Endothelial cell of umbilical vein (primary cell): ENCODE results near the gene NFS1. TPM values are rescaled to one million over a fixed set of nuclear protein-coding genes. Genes with fewer than 3 reads are reported as not detected.
A peak's percentile ranks its signal among the peaks of the same experiment; 100 is the strongest.

ENCODE experiments used
- BruUV-seq: library from RNA; stranded (reverse); fragments of 400-500 nt; replicated peaks from 2 replicates; lab custom pipeline; 2021; lab: Mats Ljungman, UMichigan
- CTCF ChIA-PET: fragments of 300-600, 350-600 bp; sonication (Branson Sonifier 250); formaldehyde crosslinking; loops from one replicate; lab custom pipeline; 2021; ENCODE audit warnings: antibody characterized with exemption, inconsistent platforms; lab: Charles Lee
- POLR2A ChIA-PET: fragments of 300-600, 350-600 bp; sonication (Branson Sonifier 250); formaldehyde crosslinking; loops from one replicate; lab custom pipeline; 2021; ENCODE audit warnings: antibody characterized with exemption, inconsistent platforms; lab: Charles Lee
- DNase-seq: peaks from one replicate; pipeline ENCODE4 v3.0.0-alpha.2; 2011; ENCODE audit warnings: low read depth, low spot score
- FAIRE-seq: peaks from 2 replicates; lab custom pipeline; 2011; peaks lifted over from hg19 to GRCh38; lab: Jason Lieb, UNC
- H2AFZ ChIP-seq: 2 replicates; pipeline ENCODE4 v1.6.0; 2012; ENCODE audit warnings: low read depth, low read length, control low read depth, inconsistent platforms
- H3K27ac ChIP-seq: 2 replicates; pipeline ENCODE4 v1.5.1; 2011; ENCODE audit warnings: low read depth, mild to moderate bottlenecking, control low read depth, low read length, moderate library complexity; ENCODE audit not compliant: insufficient read depth
- H3K27me3 ChIP-seq, 2 experiments: 2 replicates each; pipeline versions ENCODE4 v1.6.0 to v1.6.1; 2011; ENCODE audit warnings: low read length in 2 of 2, mixed read lengths in 1 of 2; ENCODE audit not compliant: control insufficient read depth in 2 of 2, insufficient read depth in 2 of 2
- H3K36me3 ChIP-seq, 2 experiments: 2 replicates in 1 of 2; 3 replicates in 1 of 2; pipeline ENCODE4 v1.5.1; 2011; ENCODE audit warnings: low read length in 2 of 2, mild to moderate bottlenecking in 1 of 2, moderate library complexity in 1 of 2; ENCODE audit not compliant: control insufficient read depth in 2 of 2, insufficient read depth in 2 of 2; ENCODE audit errors: extremely low read depth in 1 of 2
- H3K4me1 ChIP-seq: 3 replicates; pipeline ENCODE4 v1.5.1; 2011; ENCODE audit warnings: mild to moderate bottlenecking, low read length; ENCODE audit not compliant: control insufficient read depth, insufficient read depth; ENCODE audit errors: extremely low read depth
- H3K4me2 ChIP-seq: 2 replicates; pipeline ENCODE4 v1.6.1; 2011; ENCODE audit warnings: low read length, control low read depth, mixed read lengths; ENCODE audit not compliant: insufficient read depth
- H3K4me3 ChIP-seq, 3 experiments: fragments of 200-600 bp in 1 of 3; sonication (generic), shearing (Covaris generic) in 1 of 3; replicated peaks in 1 of 3; 2 replicates each; pipeline ENCODE4 v1.5.1; 2011 to 2016; ENCODE audit warnings: control low read depth in 3 of 3, low read length in 3 of 3, mild to moderate bottlenecking in 2 of 3, inconsistent platforms in 1 of 3, low read depth in 1 of 3, moderate library complexity in 1 of 3; ENCODE audit not compliant: insufficient read depth in 1 of 3
- H3K79me2 ChIP-seq: 2 replicates; pipeline ENCODE4 v1.6.0; 2012; ENCODE audit warnings: low read length, inconsistent platforms; ENCODE audit not compliant: control insufficient read depth, insufficient read depth
- H3K9ac ChIP-seq: replicated peaks from 2 replicates; pipeline ENCODE3; 2011; ENCODE audit warnings: low read length, control low read depth; ENCODE audit not compliant: insufficient read depth; ENCODE audit errors: extremely low read depth
- H3K9me1 ChIP-seq: replicated peaks from 3 replicates; pipeline ENCODE4 v1.6.0; 2011; ENCODE audit warnings: mild to moderate bottlenecking, low read length; ENCODE audit not compliant: control insufficient read depth, insufficient read depth; ENCODE audit errors: extremely low read depth
- H3K9me3 ChIP-seq: replicated peaks from 2 replicates; pipeline ENCODE4 v1.5.1; 2012; ENCODE audit warnings: low read length, inconsistent platforms; ENCODE audit not compliant: control insufficient read depth, insufficient read depth
- H4K20me1 ChIP-seq: replicated peaks from 2 replicates; pipeline ENCODE3; 2011; ENCODE audit warnings: mild to moderate bottlenecking, low read length; ENCODE audit not compliant: control insufficient read depth, insufficient read depth; ENCODE audit errors: extremely low read depth
- CTCF ChIP-seq, 2 donors: IDR thresholded peaks; 1 replicate in 1 of 2; 2 replicates in 1 of 2; pipeline ENCODE4 v1.5.1; 2011; ENCODE audit warnings: low read length in 2 of 2, mild to moderate bottlenecking in 2 of 2, moderate library complexity in 2 of 2, control low read depth in 1 of 2, inconsistent platforms in 1 of 2, low read depth in 1 of 2; ENCODE audit not compliant: insufficient read depth in 1 of 2; ENCODE audit errors: extremely low read depth in 1 of 2
- EZH2 ChIP-seq: IDR thresholded peaks from 2 replicates; pipeline ENCODE4 v1.6.1; 2012; ENCODE audit warnings: borderline replicate concordance, low read depth, mild to moderate bottlenecking, moderate library complexity, low read length, inconsistent platforms; ENCODE audit not compliant: severe bottlenecking
- FOS ChIP-seq: IDR thresholded peaks from 2 replicates; pipeline ENCODE4 v1.6.1; 2011; ENCODE audit warnings: mild to moderate bottlenecking, low read length, moderate library complexity, borderline replicate concordance; ENCODE audit not compliant: insufficient read depth
- GATA2 ChIP-seq: IDR thresholded peaks from 2 replicates; pipeline ENCODE4 v1.7.0; 2011; ENCODE audit warnings: low read depth, mild to moderate bottlenecking, moderate library complexity, mixed read lengths, low read length; ENCODE audit not compliant: insufficient read length, insufficient read depth
- JUN ChIP-seq: IDR thresholded peaks from 2 replicates; pipeline ENCODE4 v1.6.1; 2011; ENCODE audit warnings: borderline replicate concordance, low read depth; ENCODE audit not compliant: insufficient read length, insufficient read depth
- MYC ChIP-seq: IDR thresholded peaks from one replicate; pipeline ENCODE4 v1.6.1; 2011; ENCODE audit warnings: mild to moderate bottlenecking, low read depth, low read length
- POLR2A ChIP-seq: IDR thresholded peaks from 2 replicates; pipeline ENCODE4 v1.6.1; 2012; ENCODE audit warnings: low read depth, mild to moderate bottlenecking, control low read depth, low read length
- POLR2AphosphoS5 ChIP-seq: IDR thresholded peaks from 2 replicates; pipeline ENCODE4 v1.6.1; 2012; ENCODE audit warnings: low read depth, mild to moderate bottlenecking, control low read depth, low read length, moderate library complexity; ENCODE audit not compliant: insufficient read depth
- dilution Hi-C: fragments of 300-500 bp; cut with MboI; formaldehyde crosslinking; loops from one replicate; pipeline ENCODE4 v1.15.0; 2019; ENCODE audit warnings: low sequenced_read_pairs; ENCODE audit not compliant: extremely low pct_ligation_motif_present
- intact Hi-C: fragments of 100-400 bp; cut with micrococcal nuclease; formaldehyde crosslinking; loops from one replicate; pipeline ENCODE4 v1.10.0; 2022
- polyA plus RNA-seq, 4 experiments: library from polyadenylated mRNA; depleted of rRNA in 3 of 4; stranded (reverse) in 3 of 4; unstranded in 1 of 4; fragments of >200 nt; gene quantifications; 2 replicates each; pipeline versions ENCODE4 v1.2.1 to v1.2.3, GENCODE V29; 2011 to 2012; ENCODE audit warnings: missing spikeins in 1 of 4
- total RNA-seq: library from RNA; stranded (reverse); gene quantifications from 2 replicates; pipeline ENCODE4 v1.2.3, GENCODE V29; 2021
- TF ChIP-seq, protein P1 (sequence below): IDR thresholded peaks from 2 replicates; pipeline ENCODE4 v1.6.1; 2011; ENCODE audit not compliant: insufficient read depth, insufficient read length

The NFS1 gene
- total and polyA plus RNA-seq, 2 donors (not counting 3 experiments of a cell fraction or from before 2014, with no cell fraction given), result 25.1 to 28.4 TPM

GRCh38 chr20:35743693-35744491, 44.7 kb upstream of the NFS1 start:
- peaks cover 13% of the 10 kb centered on the region for H4K20me1 ChIP-seq
- peak overlapping the region; percentile 63 for H2AFZ ChIP-seq
- DNase-seq (peak; percentile 49), FAIRE-seq (peak; percentile 83)
- H3K27ac ChIP-seq, result peak overlapping the region; percentile 97
- peak overlapping the region; percentile 83 for H3K4me2 ChIP-seq
- no peaks in the 10 kb centered on the region for H3K9me1 ChIP-seq
- H3K79me2 ChIP-seq, result peaks cover 31% of the 10 kb centered on the region
- TF ChIP-seq POLR2A, result no peak
- TF ChIP-seq FOS, result no peak
- no peak for TF ChIP-seq GATA2
- TF ChIP-seq CTCF (IDR thresholded peaks at IDR 0.05; ENCODE audit: extremely low read depth in 1 of 2, insufficient read depth in 1 of 2, low read depth in 1 of 2, low read length in 2 of 2), result no peak
- TF ChIP-seq, protein P1, sequence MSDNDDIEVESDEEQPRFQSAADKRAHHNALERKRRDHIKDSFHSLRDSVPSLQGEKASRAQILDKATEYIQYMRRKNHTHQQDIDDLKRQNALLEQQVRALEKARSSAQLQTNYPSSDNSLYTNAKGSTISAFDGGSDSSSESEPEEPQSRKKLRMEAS, result no peak
- TF ChIP-seq POLR2AphosphoS5, result no peak
- no peak for TF ChIP-seq MYC
- no peak for TF ChIP-seq JUN
- no peak for TF ChIP-seq EZH2
- intact Hi-C loops, result loop anchor here (2.0 to 5.0 kb wide), 2 partner anchors 82 to 127 kb away; partner anchors contain the start of genes CPNE1 and RBM12
- H3K36me3 ChIP-seq, result peaks cover 2 to 15% of the 10 kb centered on the region in 2 experiments
- no TSS peak for BruUV-seq
- dilution Hi-C loops, result no loop called here
- H3K4me1 ChIP-seq, result peaks cover 34% of the 10 kb centered on the region
- peak overlapping the region in 1 of 3 experiments; percentile 82 for H3K4me3 ChIP-seq
- peak overlapping the region; percentile 100 for H3K9ac ChIP-seq
- ChIA-PET CTCF (interaction anchor here (0.8 to 3.6 kb wide), 9 partner anchors 15 to 210 kb away, joined by 3 to 29 read pairs (median 3); partner anchors contain the start of genes PHF20 and SCAND1), POLR2A (interaction anchor here (0.5 to 2.8 kb wide), 8 partner anchors 10 to 140 kb away, joined by 3 to 47 read pairs (median 13); partner anchors contain the start of gene PHF20)
- no peaks in the 10 kb centered on the region for H3K27me3 ChIP-seq
- H3K9me3 ChIP-seq, result no peaks in the 10 kb centered on the region
